HepG2 (cell line): ENCODE data around the gene STX7. TPM values are rescaled to one million over a fixed set of nuclear protein-coding genes. Genes with fewer than 3 reads are reported as not detected.

Experiments
- ATAC-seq: fragments of 200-7000 bp; cut with Tn5 transposase; 3 replicates; pipeline ENCODE4 v1.9.1; 2020; ENCODE audit warnings: mild to moderate bottlenecking, moderate library complexity
- BruUV-seq: library from RNA; stranded (reverse); fragments of 400-500 nt; replicated peaks from 2 replicates; lab custom pipeline; 2021; lab: Mats Ljungman, UMichigan
- CTCF ChIA-PET: fragments of 300-600 bp; formaldehyde crosslinking; extraction: SDS; loops from one replicate; lab custom pipeline; 2021; ENCODE audit warnings: low total read pairs, inconsistent platforms, low intra/inter-chr PET ratio; lab: Yijun Ruan, JAX
- POLR2A ChIA-PET: fragments of 350-600 bp; sonication (Branson Sonifier 250); formaldehyde crosslinking; loops from one replicate; lab custom pipeline; 2020; ENCODE audit warnings: antibody characterized with exemption, inconsistent platforms; lab: Yijun Ruan, JAX
- DNase-seq: peaks from one replicate; pipeline ENCODE4 v3.0.0-alpha.2; 2015; ENCODE audit warnings: low spot score
- FAIRE-seq: peaks from 3 replicates; lab custom pipeline; 2011; peaks lifted over from hg19 to GRCh38; lab: Jason Lieb, UNC
- H2AFZ ChIP-seq: one replicate; pipeline ENCODE4 v1.6.1; 2011; ENCODE audit warnings: low read length, inconsistent platforms
- H3K27ac ChIP-seq: fragments of 300-600 bp; 3 replicates; pipeline ENCODE4 v1.8.0; 2011; ENCODE audit warnings: mixed run types, mild to moderate bottlenecking, mixed read lengths, low read length, inconsistent platforms; ENCODE audit not compliant: insufficient read depth; ENCODE audit errors: extremely low read length
- H3K27me3 ChIP-seq, 2 experiments: fragments of 200-600 bp in 1 of 2; 2 replicates in 1 of 2; 3 replicates in 1 of 2; pipeline versions ENCODE4 v1.6.0 to v1.8.0; 2011; ENCODE audit warnings: low read length in 2 of 2, mild to moderate bottlenecking in 2 of 2, moderate library complexity in 2 of 2, inconsistent platforms in 1 of 2; ENCODE audit not compliant: insufficient read depth in 2 of 2, control insufficient read depth in 1 of 2
- H3K36me3 ChIP-seq, 2 experiments: fragments of 200-600 bp in 1 of 2; replicated peaks in 1 of 2; 2 replicates in 1 of 2; 3 replicates in 1 of 2; pipeline versions ENCODE4 v1.5.1 to v1.8.0; 2011; ENCODE audit warnings: low read length in 2 of 2, inconsistent platforms in 1 of 2; ENCODE audit not compliant: insufficient read depth in 2 of 2, control insufficient read depth in 1 of 2
- H3K4me1 ChIP-seq: 2 replicates; pipeline ENCODE4 v1.5.1; 2012; ENCODE audit warnings: low read length, inconsistent platforms; ENCODE audit not compliant: insufficient read depth
- H3K4me2 ChIP-seq: 2 replicates; pipeline ENCODE4 v1.6.0; 2011; ENCODE audit warnings: low read depth, low read length, inconsistent platforms
- H3K4me3 ChIP-seq, 3 experiments: fragments of 200-600 bp in 1 of 3; sonication (generic), shearing (Covaris generic) in 1 of 3; replicated peaks in 1 of 3; 2 replicates each; pipeline ENCODE4 v1.5.1; 2011 to 2016; ENCODE audit warnings: low read length in 3 of 3, inconsistent platforms in 2 of 3, low read depth in 2 of 3, mild to moderate bottlenecking in 2 of 3, control low read depth in 1 of 3, mixed read lengths in 1 of 3; ENCODE audit not compliant: insufficient read depth in 1 of 3
- H3K79me2 ChIP-seq: one replicate; pipeline ENCODE4 v1.6.1; 2011; ENCODE audit warnings: low read length, inconsistent platforms; ENCODE audit not compliant: insufficient read depth
- H3K9ac ChIP-seq: 2 replicates; pipeline ENCODE4 v1.6.0; 2011; ENCODE audit warnings: mild to moderate bottlenecking, low read depth, low read length, inconsistent platforms; ENCODE audit not compliant: insufficient read depth
- H3K9me3 ChIP-seq: 2 replicates; pipeline ENCODE4 v1.5.1; 2012; ENCODE audit warnings: mild to moderate bottlenecking, low read length
- H4K20me1 ChIP-seq: 2 replicates; pipeline ENCODE4 v1.6.0; 2011; ENCODE audit warnings: inconsistent platforms, mild to moderate bottlenecking, low read length, moderate library complexity; ENCODE audit not compliant: insufficient read depth
- AHDC1 ChIP-seq: sonication (generic); formaldehyde crosslinking; IDR thresholded peaks from 2 replicates; pipeline ENCODE4 v1.5.1; 2020; ENCODE audit warnings: mild to moderate bottlenecking, missing genetic modification reagents, borderline replicate concordance
- ARID3A ChIP-seq: IDR thresholded peaks from 2 replicates; pipeline ENCODE4 v1.6.1; 2012; ENCODE audit warnings: low read depth, low read length, improper control_type of control experiment
- ATAD3A ChIP-seq: sonication (generic); formaldehyde crosslinking; IDR thresholded peaks from 2 replicates; pipeline ENCODE4 v1.4.0; 2020; ENCODE audit warnings: missing genetic modification reagents
- MYPOP ChIP-seq: sonication (generic); formaldehyde crosslinking; IDR thresholded peaks from 2 replicates; pipeline ENCODE4 v1.8.1; 2023; ENCODE audit warnings: mild to moderate bottlenecking, moderate library complexity, missing genetic modification reagents
- NFIC ChIP-seq: IDR thresholded peaks from 2 replicates; pipeline ENCODE4 v1.6.1; 2012; ENCODE audit warnings: mild to moderate bottlenecking, low read length, inconsistent platforms
- POGK ChIP-seq: sonication (generic); formaldehyde crosslinking; conservative IDR thresholded peaks from 2 replicates; pipeline ENCODE4 v1.8.0; 2022; ENCODE audit warnings: mild to moderate bottlenecking, moderate library complexity, missing genetic modification reagents
- SRSF4 ChIP-seq: fragments of 200-400 bp; formaldehyde crosslinking; IDR thresholded peaks from one replicate; pipeline ENCODE4 v1.6.1; 2018; ENCODE audit warnings: mild to moderate bottlenecking, low read depth, low read length, moderate library complexity; ENCODE audit not compliant: poor library complexity, severe bottlenecking
- TOE1 ChIP-seq: sonication (generic); formaldehyde crosslinking; IDR thresholded peaks from 2 replicates; pipeline ENCODE4 v1.4.0; 2020; ENCODE audit warnings: mild to moderate bottlenecking, missing genetic modification reagents
- ZMAT5 ChIP-seq: sonication (generic); formaldehyde crosslinking; IDR thresholded peaks from 2 replicates; pipeline ENCODE4 v1.5.0; 2020; ENCODE audit warnings: mild to moderate bottlenecking, low read depth, missing genetic modification reagents, borderline replicate concordance
- ZNF556 ChIP-seq: sonication (generic); formaldehyde crosslinking; IDR thresholded peaks from 2 replicates; pipeline ENCODE4 v1.4.0; 2020; ENCODE audit warnings: mild to moderate bottlenecking, missing genetic modification reagents, borderline replicate concordance
- WGBS: methylation state at CpG from one replicate; pipeline ENCODE4 v1.1.6; 2017; ENCODE audit warnings: low lambda C conversion rate; 5-methylcytosine and 5-hydroxymethylcytosine counted together
- in situ Hi-C: cut with HindIII; loops from 2 replicates; pipeline ENCODE4 v1.10.0; 2017; ENCODE audit warnings: low pct_unique_long_range_greater_than_20kb; ENCODE audit not compliant: extremely low pct_ligation_motif_present
- intact Hi-C: fragments of 100-400 bp; cut with micrococcal nuclease; formaldehyde crosslinking; loops from one replicate; pipeline ENCODE4 v1.10.0; 2022; ENCODE audit not compliant: unreplicated experiment
- polyA plus RNA-seq, 8 experiments: library from polyadenylated mRNA; depleted of rRNA in 3 of 8; stranded (reverse) in 7 of 8; unstranded in 1 of 8; fragments of >200 nt; fragmentation: Illumina TruSeq in 4 of 8; extraction: Trizol in 4 of 8; gene quantifications; 2 replicates each; pipeline versions ENCODE4 v1.2.1 to v1.2.3, GENCODE V29; 2011 to 2016; ENCODE audit warnings: low read depth in 4 of 8, missing spikeins in 1 of 8, mixed read lengths in 1 of 8; ENCODE audit not compliant: insufficient read depth in 1 of 8
- total RNA-seq, 5 experiments: library from RNA; depleted of rRNA; stranded (reverse); fragments of >200 nt; fragmentation: Illumina TruSeq; extraction: Trizol; gene quantifications; 2 replicates each; pipeline ENCODE4 v1.2.3, GENCODE V29; 2016; ENCODE audit warnings: low read depth in 1 of 5

STX7 gene
- total and polyA plus RNA-seq, 2 of the 13 experiments (the other 11 are each of a cell fraction or from before 2014, with no cell fraction given), result 28.0 to 34.7 TPM

- no peak for TF ChIP-seq ZMAT5 (CRISPR knock-in tag)
- no peak for TF ChIP-seq TOE1 (CRISPR knock-in tag)
- TF ChIP-seq ARID3A, result no peak
- TF ChIP-seq MYPOP (CRISPR knock-in tag), result no peak
These were observed 51.0 kb downstream of the STX7 start (continued) for GRCh38 chr6:132461958-132462357.

- in situ Hi-C loops (no loop called here), intact Hi-C loops (no loop called here)
- WGBS, result 98% methylated on average over 3 of the region's 3 CpGs
- Histone ChIP-seq H3K9ac (no peak overlapping the region), H3K36me3 (peaks cover 5 to 38% of the 10 kb centered on the region in 2 experiments), H3K9me3 (no peaks in the 10 kb centered on the region), H3K79me2 (no peaks in the 10 kb centered on the region), H3K4me3 (no peak overlapping the region), H3K27ac (no peak overlapping the region), H2AFZ (no peak overlapping the region), H3K27me3 (no peaks in the 10 kb centered on the region), H3K4me2 (no peak overlapping the region), H4K20me1 (no peaks in the 10 kb centered on the region), H3K4me1 (peaks cover 2% of the 10 kb centered on the region)
- POLR2A ChIA-PET, result no interaction called here
- ATAC-seq (no peak), FAIRE-seq (no peak), DNase-seq (no peak)
- no TSS peak for BruUV-seq
- CTCF ChIA-PET, result no interaction called here
- no peak for TF ChIP-seq POGK (CRISPR knock-in tag)
- TF ChIP-seq ATAD3A (CRISPR knock-in tag), result no peak
- no peak for TF ChIP-seq SRSF4
- TF ChIP-seq AHDC1 (CRISPR knock-in tag), result no peak
- no peak for TF ChIP-seq NFIC
- TF ChIP-seq ZNF556 (CRISPR knock-in tag), result no peak
These were observed 53.3 kb downstream of the STX7 start for GRCh38 chr6:132459605-132459952.
